GM21381 (cell line): ENCODE measurements around the gene KIRREL3.

Experiments
- ATAC-seq: cut with Tn5 transposase; IDR thresholded peaks from one replicate; pipeline ENCODE4 v1.9.1; 2021; ENCODE audit warnings: mild to moderate bottlenecking, moderate library complexity; ENCODE audit not compliant: unreplicated experiment

KIRREL3 gene

DNA sequence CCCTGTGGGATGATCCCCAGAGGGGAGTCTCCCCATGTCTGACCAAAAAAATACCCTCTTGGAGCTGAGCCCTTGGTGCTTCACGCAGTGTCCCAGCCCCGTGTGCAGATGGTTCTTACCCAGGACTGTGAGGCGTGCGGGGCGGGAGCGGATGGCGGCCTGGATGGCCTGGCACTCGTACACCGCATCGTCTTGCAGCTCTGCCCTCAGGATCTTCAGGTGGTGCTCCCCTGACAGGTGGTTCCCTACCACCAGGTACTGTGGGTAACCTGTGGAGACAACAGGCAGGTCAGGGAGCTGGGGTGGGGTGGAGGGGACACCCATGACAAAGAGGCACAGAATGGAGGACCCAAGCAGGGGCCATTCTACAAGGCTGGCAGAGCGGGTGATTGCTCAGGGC is 479.4 kb downstream of the KIRREL3 start:
- ATAC-seq, result no peak

- ATAC-seq, result no peak
Measured at GRCh38 chr11:126519764-126520734, 480.5 kb downstream of the KIRREL3 start.

GRCh38 chr11:126518972-126519690 is 481.4 kb downstream of the KIRREL3 start:
- ATAC-seq, result no peak

DNA sequence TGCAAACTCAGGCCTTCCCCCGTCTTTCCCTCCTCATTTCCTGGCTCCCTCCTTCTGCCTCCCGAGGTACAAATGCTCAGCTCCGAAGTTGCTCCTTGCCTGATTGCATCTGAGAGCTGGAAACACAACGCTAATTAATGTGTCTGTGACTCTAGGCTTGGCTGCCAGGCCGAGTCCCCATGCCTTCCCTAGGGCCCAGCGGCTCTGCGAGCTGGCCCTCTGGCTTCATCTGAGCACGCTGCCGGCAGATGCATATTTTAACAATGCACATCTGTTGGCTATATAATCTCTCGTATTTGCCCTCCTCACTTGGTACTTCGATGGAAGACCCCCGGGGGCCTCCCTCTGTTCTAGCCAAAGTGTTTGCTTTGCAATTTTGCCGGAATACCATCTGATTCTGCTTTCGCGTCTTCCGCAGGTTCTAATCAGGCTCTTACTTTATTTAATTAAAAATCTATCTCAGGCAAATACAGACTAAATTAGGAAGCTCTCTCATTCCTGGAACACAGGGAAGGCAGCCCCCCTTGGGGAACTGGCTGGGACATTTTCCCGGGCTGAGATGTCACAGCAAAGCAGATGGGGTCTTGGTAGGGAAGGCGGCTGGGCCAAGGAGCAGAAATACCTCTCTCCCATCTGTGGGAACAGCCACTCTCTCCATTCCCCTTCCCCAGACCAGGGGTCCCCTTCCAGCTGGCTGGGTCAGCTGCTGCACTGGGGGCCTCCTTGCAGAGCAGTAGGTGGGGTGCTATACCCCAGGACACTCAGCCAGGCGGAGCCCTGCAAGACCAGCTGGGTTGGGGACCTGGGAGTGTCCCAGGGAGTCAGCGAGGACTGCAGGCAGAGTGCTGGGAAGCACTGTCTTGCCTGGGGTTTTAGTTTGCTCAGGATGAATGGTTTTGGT is 482.2 kb downstream of the KIRREL3 start:
- ATAC-seq, result no peak

DNA sequence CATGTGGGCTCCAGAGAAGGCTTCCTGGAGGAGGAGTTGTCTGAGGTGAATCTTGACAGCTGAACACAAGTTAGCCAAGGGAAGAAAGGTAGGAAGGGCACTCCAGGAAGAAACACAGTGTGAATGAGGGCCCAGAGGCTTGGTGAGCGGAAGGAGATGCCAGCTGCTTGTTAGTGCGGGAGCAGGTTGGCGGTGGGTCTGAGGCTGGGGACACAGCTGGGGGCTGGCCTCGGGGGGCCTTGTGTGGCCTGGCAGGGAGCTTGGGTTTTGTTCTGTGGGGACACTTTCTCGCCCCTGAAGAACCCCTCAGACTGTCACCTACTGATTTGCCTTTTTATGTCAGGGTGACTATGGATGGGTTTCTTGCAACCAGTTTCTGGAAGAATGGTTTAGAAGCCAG is 485.1 kb downstream of the KIRREL3 start:
- ATAC-seq, result no peak

DNA sequence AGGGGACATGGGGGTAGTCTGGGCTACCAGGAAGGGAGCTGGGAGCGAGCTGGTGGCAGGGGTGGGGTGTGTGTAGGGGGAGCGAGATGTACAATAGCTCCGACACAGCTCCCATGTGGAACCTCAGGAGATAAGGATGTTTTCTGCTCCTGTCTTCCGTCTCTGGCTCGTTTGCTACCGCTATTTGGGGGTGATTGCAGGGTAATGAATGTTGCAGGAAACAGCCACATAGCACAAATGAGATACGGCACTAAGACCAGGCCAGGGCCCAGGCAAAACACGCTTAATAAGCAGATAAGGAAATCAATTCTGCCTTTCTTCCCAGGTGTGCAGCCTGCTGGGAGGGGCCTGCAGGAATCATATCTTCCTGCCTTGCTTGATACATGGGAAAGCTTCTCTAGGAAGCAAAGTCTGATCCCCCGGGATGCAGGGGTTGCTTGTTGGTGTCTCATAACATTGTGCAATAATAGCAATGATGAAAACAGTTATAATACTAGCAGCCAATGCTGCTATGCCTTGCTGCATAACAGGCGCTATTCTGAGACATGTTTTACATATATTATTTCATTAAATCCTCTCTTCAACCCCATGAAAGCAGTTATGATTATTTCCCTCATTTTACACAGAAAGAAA is 486.4 kb downstream of the KIRREL3 start:
- no peak for ATAC-seq

DNA sequence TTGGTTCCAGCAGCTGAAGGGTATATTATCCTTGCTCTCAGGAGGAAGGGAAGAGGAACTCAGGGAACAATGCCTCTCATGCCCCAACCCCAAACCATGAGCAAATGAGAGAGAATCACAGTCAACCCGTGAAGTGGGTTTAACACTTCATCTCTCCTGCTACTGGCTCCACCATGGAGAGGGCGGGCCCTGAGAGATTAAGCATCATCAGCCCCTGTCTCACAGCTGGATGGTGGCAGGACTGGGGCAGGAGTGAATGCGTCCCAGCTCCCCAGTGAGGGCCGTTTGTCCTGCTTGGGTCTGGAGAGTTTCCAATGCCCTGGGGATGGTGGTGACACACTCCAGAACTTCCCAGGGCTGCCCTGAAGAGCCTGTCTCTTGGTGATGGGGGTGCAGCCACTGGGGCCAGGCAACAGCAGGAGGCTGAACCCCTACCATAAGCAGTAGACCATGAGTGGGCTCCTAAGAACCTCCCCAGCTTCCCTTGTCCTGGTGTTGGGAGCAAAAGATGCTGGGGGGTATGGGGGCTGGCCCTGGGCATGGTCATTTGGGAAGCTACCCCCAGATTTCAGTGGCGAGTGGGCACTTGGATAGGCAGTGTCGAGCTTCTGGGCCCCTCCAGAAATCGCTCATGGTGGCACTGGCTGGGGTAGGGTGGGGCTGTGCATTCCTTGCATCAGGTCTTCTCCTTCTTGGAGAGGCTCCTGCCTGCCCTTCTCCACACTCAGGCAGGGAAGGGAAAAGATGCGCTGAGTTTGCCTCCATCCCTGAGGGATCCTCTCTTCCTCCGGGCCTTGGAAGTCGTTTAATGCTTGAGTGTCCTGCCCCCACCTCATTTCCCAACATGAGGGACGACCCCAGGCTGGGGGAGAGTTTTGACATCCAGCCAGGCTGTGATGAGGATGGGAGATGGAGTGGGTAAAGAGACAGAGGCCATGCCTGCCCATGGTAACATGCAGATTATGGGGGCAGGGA is 487.5 kb downstream of the KIRREL3 start:
- no peak for ATAC-seq

- no peak for ATAC-seq
Measured at GRCh38 chr11:126512251-126512650, 488.3 kb downstream of the KIRREL3 start.

- ATAC-seq, result no peak
Measured at GRCh38 chr11:126511475-126512115, 489.0 kb downstream of the KIRREL3 start.

GRCh38 chr11:126510621-126511370 is 489.8 kb downstream of the KIRREL3 start:
- no peak for ATAC-seq

GRCh38 chr11:126507646-126508045 is 492.9 kb downstream of the KIRREL3 start:
- no peak for ATAC-seq

GRCh38 chr11:126506789-126507188 is 493.8 kb downstream of the KIRREL3 start:
- no peak for ATAC-seq

GRCh38 chr11:126502982-126503381 is 497.6 kb downstream of the KIRREL3 start:
- no peak for ATAC-seq

- ATAC-seq, result no peak
Measured at GRCh38 chr11:126502159-126502558, 498.4 kb downstream of the KIRREL3 start.

GRCh38 chr11:126501641-126502040 is 498.9 kb downstream of the KIRREL3 start:
- no peak for ATAC-seq

GRCh38 chr11:126500981-126501380 is 499.6 kb downstream of the KIRREL3 start:
- no peak for ATAC-seq

GRCh38 chr11:126499131-126499752 is 501.3 kb downstream of the KIRREL3 start:
- no peak for ATAC-seq

DNA sequence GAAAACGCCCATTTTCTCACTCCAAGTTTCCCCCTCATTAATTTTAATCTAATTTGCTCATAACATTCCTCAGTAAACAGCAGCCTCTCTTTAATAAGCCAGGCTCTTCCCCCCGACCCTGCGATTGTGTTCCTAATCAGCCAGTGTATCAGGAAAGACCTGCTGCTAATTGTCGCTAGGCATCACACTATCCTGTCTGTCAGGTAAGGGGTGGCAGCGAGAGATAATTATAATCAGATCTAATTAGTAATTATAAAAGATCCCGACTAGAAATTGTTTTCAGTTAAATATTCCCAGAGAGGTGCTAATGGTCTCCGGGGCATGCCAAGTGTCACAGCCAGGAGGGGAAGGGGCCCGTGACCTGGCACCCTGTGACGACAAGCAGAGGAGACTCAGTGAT is 502.3 kb downstream of the KIRREL3 start:
- no peak for ATAC-seq
